ENCODE data around the gene RILPL2.
"Not testable (repeated sequence)": the region's sequence is repeated elsewhere in the genome, so short reads cannot be mapped to it uniquely, and the experiment has no call there.

RILPL2 gene

DNA sequence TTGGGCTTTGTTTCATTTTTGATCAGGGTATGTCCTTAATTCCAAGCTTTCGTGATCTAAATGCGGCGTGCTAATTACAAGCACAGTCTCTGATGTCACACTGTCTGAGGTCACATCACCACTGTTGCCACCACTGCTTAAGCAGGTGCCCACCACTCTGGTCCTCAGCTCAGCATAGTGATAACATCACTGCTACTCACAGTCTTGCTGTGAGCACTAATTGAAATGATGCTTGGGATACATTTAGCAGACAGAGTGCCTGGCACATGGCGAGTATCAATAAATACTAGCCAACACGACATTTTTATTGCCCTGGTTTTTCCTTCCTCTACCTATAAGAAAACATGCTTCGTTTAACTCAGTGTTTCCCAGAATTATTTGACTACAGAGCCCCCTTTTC, 7.9 kb downstream of the RILPL2 start:
- H3K9ac ChIP-seq (ENCODE audit: low read depth, low read length), result no peak overlapping the region
- peaks cover 3% of the 10 kb centered on the region; the same call in 1 of the 2 replicates for H3K36me3 ChIP-seq (ENCODE audit: control insufficient read depth, insufficient read depth, low read length)
- H3K27me3 ChIP-seq (ENCODE audit: control insufficient read depth, insufficient read depth, low read length), result no peaks in the 10 kb centered on the region
- H3K9me3 ChIP-seq (ENCODE audit: control insufficient read depth, insufficient read depth, low read length), result no peaks in the 10 kb centered on the region
- no peak overlapping the region for H3K27ac ChIP-seq (ENCODE audit: low read depth, low read length)
- no peaks in the 10 kb centered on the region for H3K4me1 ChIP-seq (ENCODE audit: control insufficient read depth, insufficient read depth, low read length)
- H3K4me3 ChIP-seq (ENCODE audit: low read depth, low read length), result no peak overlapping the region

- Histone ChIP-seq H3K9ac (ENCODE audit: low read depth, low read length) (no peak overlapping the region), H3K4me3 (ENCODE audit: low read depth, low read length) (no peak overlapping the region), H3K9me3 (ENCODE audit: control insufficient read depth, insufficient read depth, low read length) (no peaks in the 10 kb centered on the region), H3K27ac (ENCODE audit: low read depth, low read length) (no peak overlapping the region), H3K36me3 (ENCODE audit: control insufficient read depth, insufficient read depth, low read length) (peaks cover 3% of the 10 kb centered on the region; the same call in 1 of the 2 replicates), H3K27me3 (ENCODE audit: control insufficient read depth, insufficient read depth, low read length) (no peaks in the 10 kb centered on the region), H3K4me1 (ENCODE audit: control insufficient read depth, insufficient read depth, low read length) (no peaks in the 10 kb centered on the region)
These were observed 9.3 kb downstream of the RILPL2 start for GRCh38 chr12:123427036-123427769.

GRCh38 chr12:123421314-123421713, 15.2 kb downstream of the RILPL2 start:
- Histone ChIP-seq H3K4me1 (ENCODE audit: control insufficient read depth, insufficient read depth, low read length) (no peaks in the 10 kb centered on the region), H3K9ac (ENCODE audit: low read depth, low read length) (no peak overlapping the region), H3K27ac (ENCODE audit: low read depth, low read length) (no peak overlapping the region), H3K27me3 (ENCODE audit: control insufficient read depth, insufficient read depth, low read length) (no peaks in the 10 kb centered on the region), H3K36me3 (ENCODE audit: control insufficient read depth, insufficient read depth, low read length) (no peaks in the 10 kb centered on the region), H3K4me3 (ENCODE audit: low read depth, low read length) (no peak overlapping the region), H3K9me3 (ENCODE audit: control insufficient read depth, insufficient read depth, low read length) (no peaks in the 10 kb centered on the region)

DNA sequence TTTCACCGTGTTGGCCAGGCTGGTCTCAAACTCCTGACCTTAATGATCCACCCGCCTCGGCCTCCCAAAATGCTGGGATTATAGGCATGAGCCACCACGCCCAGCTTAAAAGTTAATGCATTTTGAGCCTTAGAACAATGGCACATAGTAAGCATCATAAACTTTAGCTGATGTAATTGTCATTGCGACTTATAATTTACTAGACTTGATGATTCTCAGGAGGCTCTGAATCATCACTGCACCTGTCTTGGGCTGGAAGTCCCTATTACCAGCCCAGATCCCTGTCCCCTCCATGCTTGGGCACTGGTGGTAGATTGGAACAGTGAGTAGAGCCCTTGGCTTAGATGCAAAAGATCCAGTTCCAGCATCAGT, 26.5 kb downstream of the RILPL2 start:
- Histone ChIP-seq H3K27me3 (ENCODE audit: control insufficient read depth, insufficient read depth, low read length) (no peaks in the 10 kb centered on the region), H3K36me3 (ENCODE audit: control insufficient read depth, insufficient read depth, low read length) (peaks cover 25% of the 10 kb centered on the region), H3K9me3 (ENCODE audit: control insufficient read depth, insufficient read depth, low read length) (no peaks in the 10 kb centered on the region), H3K27ac (ENCODE audit: low read depth, low read length) (no peak overlapping the region), H3K9ac (ENCODE audit: low read depth, low read length) (no peak overlapping the region), H3K4me1 (ENCODE audit: control insufficient read depth, insufficient read depth, low read length) (no peaks in the 10 kb centered on the region), H3K4me3 (ENCODE audit: low read depth, low read length) (no peak overlapping the region)

GRCh38 chr12:123409284-123410040, 27.0 kb downstream of the RILPL2 start:
- H3K4me1 ChIP-seq (ENCODE audit: control insufficient read depth, insufficient read depth, low read length); H3K4me3 ChIP-seq (ENCODE audit: low read depth, low read length); H3K27me3 ChIP-seq (ENCODE audit: control insufficient read depth, insufficient read depth, low read length); H3K27ac ChIP-seq (ENCODE audit: low read depth, low read length); H3K9me3 ChIP-seq (ENCODE audit: control insufficient read depth, insufficient read depth, low read length); H3K9ac ChIP-seq (ENCODE audit: low read depth, low read length): not testable (repeated sequence)
- H3K36me3 ChIP-seq (ENCODE audit: control insufficient read depth, insufficient read depth, low read length), result peaks cover 31% of the 10 kb centered on the region

GRCh38 chr12:123408619-123409018, 27.9 kb downstream of the RILPL2 start:
- H3K4me1 ChIP-seq (ENCODE audit: control insufficient read depth, insufficient read depth, low read length); H3K9me3 ChIP-seq (ENCODE audit: control insufficient read depth, insufficient read depth, low read length); H3K27ac ChIP-seq (ENCODE audit: low read depth, low read length); H3K9ac ChIP-seq (ENCODE audit: low read depth, low read length); H3K27me3 ChIP-seq (ENCODE audit: control insufficient read depth, insufficient read depth, low read length); H3K4me3 ChIP-seq (ENCODE audit: low read depth, low read length): not testable (repeated sequence)
- peaks cover 39% of the 10 kb centered on the region for H3K36me3 ChIP-seq (ENCODE audit: control insufficient read depth, insufficient read depth, low read length)

GRCh38 chr12:123407934-123408333, 28.6 kb downstream of the RILPL2 start:
- not testable (repeated sequence) for H3K9ac ChIP-seq (ENCODE audit: low read depth, low read length); H3K4me3 ChIP-seq (ENCODE audit: low read depth, low read length); H3K27ac ChIP-seq (ENCODE audit: low read depth, low read length); H3K9me3 ChIP-seq (ENCODE audit: control insufficient read depth, insufficient read depth, low read length); H3K27me3 ChIP-seq (ENCODE audit: control insufficient read depth, insufficient read depth, low read length); H3K4me1 ChIP-seq (ENCODE audit: control insufficient read depth, insufficient read depth, low read length)
- H3K36me3 ChIP-seq (ENCODE audit: control insufficient read depth, insufficient read depth, low read length), result peaks cover 46% of the 10 kb centered on the region

DNA sequence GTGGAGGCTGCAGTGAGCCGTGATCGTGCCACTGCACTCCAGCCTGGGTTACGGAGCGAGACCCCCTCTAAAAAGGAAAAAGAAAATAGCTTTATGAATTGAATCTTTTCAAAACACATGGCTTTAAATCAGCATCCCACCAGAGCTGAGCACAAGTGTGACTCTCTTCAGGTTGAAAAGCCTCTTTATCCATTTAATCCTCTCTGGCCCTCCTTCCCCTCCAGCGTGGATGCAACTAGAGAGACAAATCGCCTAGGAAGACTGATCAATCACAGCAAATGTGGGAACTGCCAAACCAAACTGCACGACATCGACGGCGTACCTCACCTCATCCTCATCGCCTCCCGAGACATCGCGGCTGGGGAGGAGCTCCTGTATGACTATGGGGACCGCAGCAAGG, 29.2 kb downstream of the RILPL2 start:
- H3K36me3 ChIP-seq (ENCODE audit: control insufficient read depth, insufficient read depth, low read length), result peaks cover 47% of the 10 kb centered on the region

GRCh38 chr12:123404581-123404980, 31.9 kb downstream of the RILPL2 start:
- Histone ChIP-seq H3K4me1 (ENCODE audit: control insufficient read depth, insufficient read depth, low read length) (peaks cover 4% of the 10 kb centered on the region; the same call in 1 of the 2 replicates), H3K4me3 (ENCODE audit: low read depth, low read length) (no peak overlapping the region), H3K27ac (ENCODE audit: low read depth, low read length) (no peak overlapping the region), H3K36me3 (ENCODE audit: control insufficient read depth, insufficient read depth, low read length) (peaks cover 47% of the 10 kb centered on the region), H3K27me3 (ENCODE audit: control insufficient read depth, insufficient read depth, low read length) (peaks cover 20% of the 10 kb centered on the region), H3K9me3 (ENCODE audit: control insufficient read depth, insufficient read depth, low read length) (no peaks in the 10 kb centered on the region), H3K9ac (ENCODE audit: low read depth, low read length) (no peak overlapping the region)

More for the DNA sequence above, 29.2 kb downstream of the RILPL2 start:
- not testable (repeated sequence) for H3K4me1 ChIP-seq (ENCODE audit: control insufficient read depth, insufficient read depth, low read length); H3K9me3 ChIP-seq (ENCODE audit: control insufficient read depth, insufficient read depth, low read length); H3K9ac ChIP-seq (ENCODE audit: low read depth, low read length); H3K4me3 ChIP-seq (ENCODE audit: low read depth, low read length); H3K27ac ChIP-seq (ENCODE audit: low read depth, low read length)
- peaks cover 14% of the 10 kb centered on the region for H3K27me3 ChIP-seq (ENCODE audit: control insufficient read depth, insufficient read depth, low read length)

DNA sequence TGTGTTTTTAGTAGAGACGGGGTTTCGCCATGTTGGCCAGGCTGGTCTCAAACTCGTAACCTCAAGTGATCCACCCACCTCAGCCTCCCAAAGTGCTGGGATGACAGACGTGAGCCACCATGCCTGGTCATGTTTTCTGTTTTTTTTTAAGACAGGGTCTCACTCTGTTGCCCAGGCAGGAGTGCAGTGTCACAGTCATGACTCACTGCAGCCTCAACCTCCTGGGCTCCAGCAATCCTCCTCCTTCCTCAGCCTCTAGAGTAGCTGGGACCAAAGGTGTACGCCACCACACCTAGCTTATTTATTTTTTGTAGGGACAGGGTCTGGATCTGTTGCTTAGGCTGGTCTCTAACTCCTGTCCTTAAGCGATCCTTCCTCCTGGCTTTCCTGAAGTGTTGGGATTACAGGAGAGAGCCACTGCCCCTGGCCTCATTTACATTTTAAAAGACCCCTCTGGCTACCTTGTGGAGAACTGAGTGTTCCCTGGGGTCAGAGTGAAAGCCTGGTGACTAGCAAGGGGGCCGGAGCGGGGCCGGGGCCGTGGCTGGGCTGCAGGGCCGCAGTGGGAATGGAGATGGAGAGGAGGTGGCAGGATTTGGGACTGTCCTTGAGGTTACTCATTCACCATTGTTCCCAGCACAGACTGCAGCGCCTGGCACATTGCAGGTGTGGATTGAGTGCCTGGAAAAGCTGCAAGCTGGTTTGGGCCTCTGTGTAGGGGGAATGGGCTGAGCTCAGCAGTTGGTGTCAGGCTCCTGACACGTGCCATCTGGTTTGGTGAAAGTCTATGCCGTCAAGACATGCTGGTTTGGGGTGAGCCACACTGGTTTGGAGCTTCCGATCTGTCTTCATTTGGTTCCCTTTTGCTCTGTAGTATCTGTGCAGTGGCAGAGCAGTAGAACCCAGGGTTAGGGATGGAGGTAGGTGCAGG, 34.5 kb downstream of the RILPL2 start:
- Histone ChIP-seq H3K27me3 (ENCODE audit: control insufficient read depth, insufficient read depth, low read length) (peaks cover 24% of the 10 kb centered on the region), H3K4me3 (ENCODE audit: low read depth, low read length) (no peak overlapping the region), H3K27ac (ENCODE audit: low read depth, low read length) (no peak overlapping the region), H3K9ac (ENCODE audit: low read depth, low read length) (no peak overlapping the region), H3K9me3 (ENCODE audit: control insufficient read depth, insufficient read depth, low read length) (no peaks in the 10 kb centered on the region), H3K36me3 (ENCODE audit: control insufficient read depth, insufficient read depth, low read length) (peaks cover 53% of the 10 kb centered on the region), H3K4me1 (ENCODE audit: control insufficient read depth, insufficient read depth, low read length) (peaks cover 4% of the 10 kb centered on the region; the same call in 1 of the 2 replicates)

Data from HUES48 (cell line).